ENCODE measurements around the gene SH3PXD2A. TPM values are rescaled to one million over a fixed set of nuclear protein-coding genes. Genes with fewer than 3 reads are reported as not detected.

The SH3PXD2A gene
- total RNA-seq, 1 experiment from 2014 or later = 54.9 TPM

- POLR2A ChIA-PET (ENCODE audit: low non-redundant PET) = no interaction called here
- Histone ChIP-seq H3K27me3 (replicated peaks; ENCODE audit: insufficient read depth, low read depth, low read length, poor library complexity) (no peaks in the 10 kb centered on the region), H3K36me3 (ENCODE audit: insufficient read depth, low read length, poor library complexity, severe bottlenecking) (peaks cover 23% of the 10 kb centered on the region), H3K4me3 (ENCODE audit: low read depth, low read length, poor library complexity, severe bottlenecking) (no peak overlapping the region), H3K4me1 (ENCODE audit: insufficient read depth, low read length, poor library complexity, severe bottlenecking) (no peaks in the 10 kb centered on the region), H3K27ac (ENCODE audit: low read depth, low read length, poor library complexity, severe bottlenecking) (peak overlapping the region; percentile 42), H3K9me3 (ENCODE audit: low read depth, low read length, poor library complexity, severe bottlenecking) (no peaks in the 10 kb centered on the region)
- peak; percentile 29 for DNase-seq (ENCODE audit: low spot score)
- BruUV-seq (replicated peaks) = no TSS peak
- CTCF ChIA-PET = no interaction called here
- intact Hi-C loops (cut with micrococcal nuclease; ENCODE audit: unreplicated experiment) = no loop called here
- TF ChIP-seq EZH2 (IDR thresholded peaks at IDR 0.05; ENCODE audit: borderline replicate concordance, low read depth, low read length, poor library complexity, severe bottlenecking) (no peak), CTCF (conservative IDR thresholded peaks at IDR 0.05; ENCODE audit: low read depth, low read length) (no peak)
Observed at GRCh38 chr10:103616705-103617601, 238.4 kb downstream of the SH3PXD2A start.

GRCh38 chr10:103614306-103615158 is 240.8 kb downstream of the SH3PXD2A start:
- intact Hi-C loops (cut with micrococcal nuclease; ENCODE audit: unreplicated experiment) = no loop called here
- ChIA-PET CTCF (no interaction called here), POLR2A (ENCODE audit: low non-redundant PET) (no interaction called here)
- no peak for DNase-seq (ENCODE audit: low spot score)
- no peak for TF ChIP-seq EZH2 (IDR thresholded peaks at IDR 0.05; ENCODE audit: borderline replicate concordance, low read depth, low read length, poor library complexity, severe bottlenecking)
- TF ChIP-seq CTCF (conservative IDR thresholded peaks at IDR 0.05; ENCODE audit: low read depth, low read length) = no peak
- Histone ChIP-seq H3K4me1 (ENCODE audit: insufficient read depth, low read length, poor library complexity, severe bottlenecking) (no peaks in the 10 kb centered on the region), H3K4me3 (ENCODE audit: low read depth, low read length, poor library complexity, severe bottlenecking) (no peak overlapping the region), H3K27me3 (replicated peaks; ENCODE audit: insufficient read depth, low read depth, low read length, poor library complexity) (no peaks in the 10 kb centered on the region), H3K9me3 (ENCODE audit: low read depth, low read length, poor library complexity, severe bottlenecking) (no peaks in the 10 kb centered on the region), H3K36me3 (ENCODE audit: insufficient read depth, low read length, poor library complexity, severe bottlenecking) (peaks cover 25% of the 10 kb centered on the region), H3K27ac (ENCODE audit: low read depth, low read length, poor library complexity, severe bottlenecking) (peak overlapping the region; percentile 40)
- BruUV-seq (replicated peaks) = no TSS peak

- no peak for DNase-seq (ENCODE audit: low spot score)
- Histone ChIP-seq H3K36me3 (ENCODE audit: insufficient read depth, low read length, poor library complexity, severe bottlenecking) (peaks cover 25% of the 10 kb centered on the region), H3K4me3 (ENCODE audit: low read depth, low read length, poor library complexity, severe bottlenecking) (no peak overlapping the region), H3K27me3 (replicated peaks; ENCODE audit: insufficient read depth, low read depth, low read length, poor library complexity) (no peaks in the 10 kb centered on the region), H3K9me3 (ENCODE audit: low read depth, low read length, poor library complexity, severe bottlenecking) (no peaks in the 10 kb centered on the region), H3K27ac (ENCODE audit: low read depth, low read length, poor library complexity, severe bottlenecking) (no peak overlapping the region), H3K4me1 (ENCODE audit: insufficient read depth, low read length, poor library complexity, severe bottlenecking) (no peaks in the 10 kb centered on the region)
- no peak for TF ChIP-seq CTCF (conservative IDR thresholded peaks at IDR 0.05; ENCODE audit: low read depth, low read length)
- no peak for TF ChIP-seq EZH2 (IDR thresholded peaks at IDR 0.05; ENCODE audit: borderline replicate concordance, low read depth, low read length, poor library complexity, severe bottlenecking)
- no TSS peak for BruUV-seq (replicated peaks)
- ChIA-PET CTCF (interaction anchor here (0.5 to 1.1 kb wide), 2 partner anchors 15 to 109 kb away, joined by 3 to 4 read pairs; no protein-coding TSS in a partner anchor), POLR2A (ENCODE audit: low non-redundant PET) (no interaction called here)
- intact Hi-C loops (cut with micrococcal nuclease; ENCODE audit: unreplicated experiment) = no loop called here
Observed at GRCh38 chr10:103613616-103614015, 241.8 kb downstream of the SH3PXD2A start.
